Activated naive CD4-positive, alpha-beta T cell treated with anti-CD3 and anti-CD28 coated beads, Interleukin-2, amount 10 ng/mL, durations not matched to agents 5 hours and 36 hours (primary cell): ENCODE data around the gene PRPF40B. TPM values are rescaled to one million over a fixed set of nuclear protein-coding genes. Genes with fewer than 3 reads are reported as not detected.

ENCODE experiments used
- total RNA-seq, 2 experiments: library from RNA; stranded (reverse); gene quantifications; one replicate each; pipeline ENCODE4 v1.2.3, GENCODE V29; 2021

Gene PRPF40B
- 10 to 100 TPM; 11.3 to 13.0 TPM for total RNA-seq

GRCh38 chr12:49623142-49623904 lies at the start of gene PRPF40B:
PRPF40B (plus strand) TSS chr12:49623561; CDS start chr12:49623591, 30 bp downstream.

GRCh38 chr12:49605539-49605938 lies 17.8 kb upstream of the PRPF40B start, which contains the start of gene FAM186B:
FAM186B (minus strand) TSS chr12:49605639; CDS start chr12:49605477, 162 bp downstream.

Other genes with a start within 250 kb of the PRPF40B start
- 1 to 10 TPM; 1.8 to 2.4 TPM for gene KCNH3, start 84.5 kb upstream of the PRPF40B start, total RNA-seq
- gene MCRS1, start 55.4 kb upstream of the PRPF40B start, total RNA-seq, result 10 to 100 TPM; 73.9 to 74.3 TPM
- gene FAM186B, start 17.9 kb upstream of the PRPF40B start, total RNA-seq, result under 1 TPM; 0.13 to 0.19 TPM
- gene FMNL3, start 83.8 kb downstream of the PRPF40B start, total RNA-seq, result 10 to 100 TPM; 38.0 to 40.8 TPM
- gene TMBIM6, start 118.0 kb downstream of the PRPF40B start, total RNA-seq, result 100 to 1,000 TPM; 400 to 401 TPM
- 1 to 10 TPM; 7.1 to 7.9 TPM for gene NCKAP5L, start 204.9 kb downstream of the PRPF40B start, total RNA-seq
- gene BCDIN3D, start 219.5 kb downstream of the PRPF40B start, total RNA-seq, result 1 to 10 TPM; 7.4 to 8.8 TPM